Measurements from ENCODE around the gene NOTUM.
A peak's percentile ranks its signal among the peaks of the same experiment; 100 is the strongest.

NOTUM gene

GRCh38 chr17:81934850-81935708 lies 25.9 kb downstream of the NOTUM start:
- no peak for DNase-seq

GRCh38 chr17:81934098-81934757 lies 26.8 kb downstream of the NOTUM start:
- no peak for DNase-seq

GRCh38 chr17:81933178-81933699 lies 27.7 kb downstream of the NOTUM start:
- no peak for DNase-seq

- no peak for DNase-seq
Observed at GRCh38 chr17:81932333-81932983, 28.5 kb downstream of the NOTUM start.

DNA sequence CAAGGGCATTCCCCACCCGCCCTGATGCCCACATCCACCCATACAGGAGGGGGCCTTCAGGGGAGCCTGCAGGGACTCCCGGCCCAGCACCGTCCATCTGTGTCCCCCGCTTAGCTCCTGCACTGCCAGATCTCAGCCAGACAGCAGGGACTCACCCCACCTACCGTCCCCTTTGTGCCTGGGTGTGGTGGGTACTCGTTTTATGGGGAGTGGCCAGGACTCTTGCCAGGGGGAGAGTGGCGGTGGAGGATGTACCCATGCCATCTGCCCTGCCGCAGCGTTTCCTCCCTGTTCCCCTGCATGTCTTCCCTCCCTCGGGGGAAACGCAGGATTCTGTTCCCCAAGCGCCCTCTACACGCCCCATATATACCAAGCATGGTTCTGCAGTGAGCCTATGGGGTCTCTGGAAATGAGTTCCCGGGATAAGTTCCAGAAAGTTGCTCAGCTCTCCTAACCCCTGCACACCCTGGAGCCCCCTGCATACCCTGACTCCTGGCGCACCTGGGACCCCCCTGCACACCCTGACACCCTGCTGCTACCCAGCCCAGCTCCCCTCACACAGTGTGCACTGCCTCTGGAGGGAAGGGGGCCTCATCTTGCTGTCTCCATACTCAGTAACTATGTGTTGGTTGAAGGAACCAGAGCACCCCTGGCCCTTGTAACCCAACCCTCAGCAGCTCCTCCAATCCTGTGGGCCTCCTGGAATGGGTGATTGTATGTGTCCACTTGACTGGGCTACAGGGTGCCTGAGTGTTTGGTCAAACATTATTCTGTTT lies 29.2 kb downstream of the NOTUM start:
- DNase-seq = no peak

GRCh38 chr17:81931189-81931556 lies 29.8 kb downstream of the NOTUM start:
- DNase-seq = no peak

DNA sequence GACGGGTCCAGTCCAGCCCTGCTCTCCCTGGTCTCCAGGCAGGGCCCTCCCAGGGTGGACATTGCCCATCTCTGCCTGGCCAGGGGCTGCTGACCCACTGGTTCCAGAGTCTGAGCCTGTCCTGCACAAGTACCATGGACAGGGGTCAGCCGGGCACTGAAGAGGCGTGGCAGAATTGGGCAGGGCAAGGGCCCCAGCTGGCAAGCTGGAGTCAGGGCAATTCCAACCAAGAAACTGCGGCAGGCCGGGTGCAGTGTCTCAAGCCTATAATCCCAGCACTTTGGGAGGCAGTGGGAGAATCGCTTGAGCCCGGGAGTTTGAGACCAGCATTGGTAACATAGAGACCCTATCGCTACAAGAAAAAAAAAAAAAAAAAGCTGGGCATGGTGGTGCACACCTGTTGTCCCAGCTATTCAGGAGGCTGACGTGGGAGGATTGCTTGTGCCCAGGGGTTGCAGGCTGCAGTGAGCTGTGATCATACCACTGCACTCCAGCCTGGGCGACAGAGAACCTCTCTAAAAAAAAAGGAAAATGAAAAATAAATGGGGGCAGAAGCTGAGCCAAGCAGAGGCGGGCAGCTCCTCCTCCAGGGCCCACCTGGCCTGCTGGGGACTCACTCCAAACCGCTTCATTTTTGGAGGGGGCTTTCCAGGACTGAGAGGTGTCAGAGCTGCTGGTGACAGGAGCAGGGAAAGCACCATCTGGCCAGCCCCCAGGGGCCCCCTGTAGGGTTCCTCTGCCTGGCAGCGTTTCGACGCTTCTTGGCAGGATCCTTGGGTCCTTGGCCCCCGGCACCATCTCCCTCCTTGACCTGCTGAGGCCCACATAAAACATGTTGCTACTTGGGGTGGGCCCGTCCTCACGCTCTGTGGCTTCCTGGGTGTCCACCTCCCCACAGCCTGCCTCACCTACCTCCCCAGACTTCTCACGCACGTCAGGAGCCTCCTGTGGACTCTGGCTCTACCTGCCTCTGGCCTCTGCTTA lies 30.6 kb downstream of the NOTUM start:
- no peak for DNase-seq

DNA sequence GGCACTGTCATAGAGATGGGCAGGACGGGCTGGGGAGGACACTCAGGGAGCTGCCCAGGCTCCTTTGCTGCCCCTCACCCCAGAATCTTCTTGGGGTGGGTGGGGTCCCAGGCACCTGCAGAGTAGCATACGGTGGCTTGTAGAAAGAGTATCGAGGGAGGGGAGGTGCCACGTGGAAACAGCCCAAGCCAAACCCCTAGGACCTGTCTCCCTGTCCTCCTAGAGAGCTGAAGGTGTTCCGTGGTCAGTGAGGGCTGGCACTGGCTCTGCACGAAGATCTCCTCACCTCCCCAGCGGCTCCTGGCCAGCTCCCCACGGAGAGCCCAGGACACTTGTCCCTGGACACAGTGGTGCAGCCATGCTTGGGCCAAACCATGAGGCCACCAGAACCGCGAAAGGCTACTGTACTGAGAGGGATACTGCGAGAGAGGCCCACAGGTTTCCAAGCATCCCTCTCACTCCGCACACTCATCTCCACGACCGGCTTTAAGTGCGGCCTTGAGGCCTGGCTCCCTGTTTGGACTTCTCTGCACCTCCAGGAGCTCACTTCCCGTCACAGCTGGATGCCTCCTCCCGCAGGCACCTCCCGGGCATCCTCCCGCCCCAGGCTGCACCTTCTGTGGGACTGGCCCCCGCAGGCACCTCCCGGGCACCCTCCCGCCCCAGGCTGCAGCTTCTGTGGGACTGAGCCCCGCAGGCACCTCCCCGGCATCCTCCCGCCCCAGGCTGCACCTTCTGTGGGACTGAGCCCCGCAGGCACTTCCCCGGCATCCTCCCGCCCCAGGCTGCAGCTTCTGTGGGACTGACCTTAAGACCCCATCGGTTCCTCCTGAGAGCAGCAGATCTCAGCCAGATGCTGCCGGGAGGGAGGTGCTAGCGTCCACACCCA lies 31.5 kb downstream of the NOTUM start:
- DNase-seq = no peak

DNA sequence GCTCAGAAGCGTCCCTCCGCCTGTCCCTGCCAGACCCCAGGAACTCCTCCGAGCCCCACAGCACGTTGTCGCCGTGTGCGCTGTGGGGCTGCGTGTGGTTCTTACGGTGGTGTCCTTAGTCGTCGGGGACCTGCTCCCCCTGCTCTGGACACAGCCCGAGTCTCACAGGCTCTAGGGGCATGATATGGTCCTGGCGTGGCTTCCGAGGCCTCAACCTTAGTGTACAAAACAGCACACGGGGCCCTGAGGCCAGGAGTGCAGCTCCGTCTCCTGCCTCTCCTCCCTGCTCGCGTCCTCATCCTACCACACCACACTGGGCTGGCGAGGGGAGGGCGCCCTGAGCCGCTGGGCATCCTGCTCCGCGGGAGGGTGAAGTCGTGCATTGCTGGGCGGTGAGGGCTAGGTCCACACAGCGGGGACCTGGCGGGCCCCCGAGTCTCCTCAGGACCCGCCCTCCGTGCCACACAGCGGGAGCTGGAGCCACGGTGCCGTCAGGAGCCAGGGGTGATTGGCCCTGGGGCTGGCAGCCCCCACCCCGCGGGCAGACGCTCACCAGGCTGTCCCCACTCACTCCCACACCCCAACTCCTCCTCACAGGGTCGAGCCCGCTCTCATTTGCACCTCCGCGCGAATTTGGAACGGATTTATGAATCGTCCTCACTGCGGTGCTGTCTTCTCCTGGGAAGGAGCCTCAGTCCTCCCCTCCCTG lies 32.3 kb downstream of the NOTUM start:
- no peak for DNase-seq

DNA sequence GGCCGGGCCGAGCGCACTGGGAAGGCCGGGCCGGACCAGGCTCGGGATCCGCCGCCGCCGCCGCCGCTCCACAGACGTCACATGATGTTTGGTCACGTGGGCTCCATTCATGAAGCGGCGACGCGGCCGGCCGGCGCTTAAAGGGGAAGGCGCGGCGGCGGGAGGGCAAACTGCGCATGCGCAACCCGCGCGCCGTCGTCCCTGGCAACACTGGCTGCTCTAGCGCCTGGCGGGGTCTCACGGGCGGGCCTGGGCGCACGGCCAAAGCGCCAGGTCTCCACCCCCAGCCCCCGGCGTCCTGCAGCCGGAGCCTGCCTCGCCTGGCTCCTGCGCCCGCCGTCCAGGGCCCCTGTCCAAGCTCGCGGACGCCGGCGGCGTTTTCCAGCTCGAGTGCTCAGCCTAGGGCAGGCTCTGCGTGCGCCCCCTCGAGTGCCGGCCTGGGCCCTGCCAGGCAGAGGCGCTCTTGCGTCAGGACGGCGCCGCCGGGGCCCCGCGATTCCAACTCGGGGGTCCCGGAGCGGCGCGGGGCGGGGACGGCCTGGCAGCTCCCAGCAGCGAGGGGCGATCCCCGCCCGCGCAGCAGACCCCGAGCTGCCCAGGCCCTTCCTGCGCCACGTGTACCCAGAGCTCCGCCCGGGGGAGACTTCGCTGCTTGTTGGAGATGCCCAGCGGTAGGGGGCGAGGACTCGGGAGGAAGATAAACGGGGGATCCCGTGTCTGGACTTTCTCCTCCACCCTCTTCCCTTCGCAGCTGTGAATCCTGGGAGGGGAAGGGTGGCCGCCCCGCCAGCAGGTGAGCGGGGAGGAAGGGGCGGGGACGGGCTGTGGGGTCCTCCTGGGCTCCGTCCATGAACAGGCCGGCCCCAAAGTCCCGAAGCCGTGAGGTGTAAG lies 33.1 kb downstream of the NOTUM start, which contains the start of gene MAFG:
TSS of gene MAFG (minus strand) at position 83 of the 891 bp plus-strand sequence. CDS start 4,550 bp downstream, outside the sequence.
- DNase-seq = peak; percentile 77

- no peak for DNase-seq
Observed at GRCh38 chr17:81927152-81927652, 33.8 kb downstream of the NOTUM start.

GRCh38 chr17:81926451-81927151 lies 34.4 kb downstream of the NOTUM start:
- DNase-seq = peak; percentile 68

DNA sequence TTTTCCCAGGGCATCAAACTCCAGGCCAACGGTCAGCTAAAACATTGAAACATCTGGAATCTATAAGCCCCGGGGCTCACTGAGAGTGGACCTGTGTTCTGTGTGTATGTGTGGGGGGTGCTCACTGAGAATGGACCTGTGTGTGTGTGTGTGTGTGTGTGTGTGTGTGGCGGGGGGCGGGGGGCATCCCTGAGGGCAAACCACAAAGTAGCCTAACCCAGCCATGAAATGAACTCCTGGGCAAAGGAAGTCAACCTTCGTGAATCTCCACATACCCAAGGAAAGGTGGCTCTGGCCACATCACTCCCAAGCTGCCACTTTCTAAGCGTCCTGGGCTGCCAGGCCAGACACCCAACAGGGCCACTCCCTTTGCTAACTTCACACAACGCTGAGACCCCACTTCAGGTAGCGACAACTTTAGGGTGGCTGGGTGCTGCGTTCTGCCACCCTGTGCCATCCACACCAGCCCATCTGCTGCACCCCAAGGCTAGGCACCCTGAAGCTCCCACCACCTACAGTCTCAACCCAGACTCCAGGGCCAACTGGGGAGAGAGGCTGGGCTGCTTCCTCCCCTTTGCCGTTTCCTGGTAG lies 35.0 kb downstream of the NOTUM start:
- no peak for DNase-seq

DNA sequence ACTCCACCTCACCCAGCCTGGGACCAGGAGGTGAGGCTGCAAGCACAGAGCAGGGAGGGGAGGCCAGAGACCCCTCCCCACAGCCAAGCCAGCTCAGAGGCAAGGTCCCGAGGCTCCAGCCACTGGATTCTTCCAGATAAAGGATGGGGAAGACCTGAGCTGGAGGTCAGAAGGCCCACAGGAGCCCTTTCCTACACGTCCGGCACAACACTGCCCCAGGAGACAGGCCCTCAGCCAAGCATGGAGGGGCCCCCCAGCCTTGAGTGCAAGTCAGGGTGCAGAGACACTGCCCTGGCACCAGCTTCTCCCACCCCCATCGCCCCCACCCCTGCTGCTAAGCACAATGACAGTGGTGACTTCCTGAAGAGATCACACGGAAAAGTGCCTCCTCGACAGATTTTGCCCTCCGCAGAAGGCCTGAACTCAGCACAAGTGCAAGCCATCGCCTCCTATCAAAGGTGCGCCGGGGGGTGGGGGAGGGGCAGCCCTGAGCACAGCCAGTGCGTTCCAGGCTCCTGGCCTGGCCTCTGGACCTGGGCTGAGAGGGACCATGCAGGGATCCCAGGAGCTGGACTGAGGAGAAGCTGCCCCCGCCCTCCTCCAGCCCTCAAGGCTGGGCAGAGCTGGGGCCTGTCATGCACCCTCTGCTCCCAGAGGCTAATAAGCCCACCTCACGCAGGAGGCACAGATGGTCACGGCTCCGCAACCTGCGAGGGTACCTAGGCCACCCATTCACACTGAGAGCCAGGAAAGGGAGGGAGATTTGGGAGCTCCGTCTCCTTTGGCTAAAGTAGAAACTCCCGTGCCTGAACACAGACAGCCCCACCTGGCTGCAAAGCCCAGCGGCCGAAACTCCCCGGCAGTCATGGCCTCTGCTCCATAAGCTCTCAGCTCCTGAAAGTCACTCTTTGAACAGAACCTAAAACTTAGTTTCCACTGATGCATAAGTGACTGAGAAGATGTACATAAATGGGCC lies 36.1 kb downstream of the NOTUM start:
- DNase-seq = no peak

- peak; percentile 87 for DNase-seq
Observed at GRCh38 chr17:81923302-81924260, 37.4 kb downstream of the NOTUM start.
